GM23248 (cell line): ENCODE results near the gene ALDH1L1. TPM values are rescaled to one million over a fixed set of nuclear protein-coding genes. Genes with fewer than 3 reads are reported as not detected.

ENCODE experiments used
- DNase-seq: peaks from one replicate; pipeline ENCODE4 v3.0.0-alpha.2; 2015
- H2AFZ ChIP-seq: fragments of 200-600 bp; sonication (generic); 2 replicates; pipeline ENCODE4 v1.6.1; 2016; ENCODE audit warnings: antibody characterized with exemption
- H3F3A ChIP-seq: fragments of 200-600 bp; sonication (generic); 2 replicates; pipeline ENCODE4 v1.6.1; 2016; ENCODE audit warnings: mild to moderate bottlenecking, antibody characterized with exemption, mixed run types; ENCODE audit not compliant: insufficient read depth
- H3K27ac ChIP-seq: fragments of 200-600 bp; sonication (generic); 2 replicates; pipeline ENCODE4 v1.5.1; 2016; ENCODE audit warnings: mild to moderate bottlenecking
- H3K27me3 ChIP-seq: fragments of 200-600 bp; sonication (generic); replicated peaks from 2 replicates; pipeline ENCODE4 v1.6.1; 2016; ENCODE audit warnings: mild to moderate bottlenecking; ENCODE audit not compliant: insufficient read depth
- H3K36me3 ChIP-seq: fragments of 200-600 bp; sonication (generic); 2 replicates; pipeline ENCODE4 v1.6.1; 2016; ENCODE audit warnings: low read depth, mild to moderate bottlenecking
- H3K4me1 ChIP-seq: fragments of 200-600 bp; sonication (generic); 2 replicates; pipeline ENCODE4 v1.6.1; 2016; ENCODE audit warnings: mild to moderate bottlenecking; ENCODE audit not compliant: insufficient read depth
- H3K4me2 ChIP-seq: fragments of 200-600 bp; sonication (generic); one replicate; pipeline ENCODE4 v1.6.1; 2016; ENCODE audit warnings: mild to moderate bottlenecking; ENCODE audit not compliant: unreplicated experiment
- H3K4me3 ChIP-seq: fragments of 200-600 bp; sonication (generic); 2 replicates; pipeline ENCODE4 v1.5.1; 2016; ENCODE audit warnings: mild to moderate bottlenecking
- H3K79me2 ChIP-seq: fragments of 200-600 bp; sonication (generic); 2 replicates; pipeline ENCODE4 v1.6.1; 2016; ENCODE audit warnings: mild to moderate bottlenecking; ENCODE audit not compliant: insufficient read depth
- H3K9ac ChIP-seq: fragments of 200-600 bp; sonication (generic); 2 replicates; pipeline ENCODE4 v1.6.1; 2016; ENCODE audit warnings: mild to moderate bottlenecking
- H3K9me2 ChIP-seq: fragments of 200-600 bp; sonication (generic); 2 replicates; pipeline ENCODE4 v1.6.1; 2016; ENCODE audit warnings: mixed run types, mild to moderate bottlenecking, moderate library complexity; ENCODE audit not compliant: insufficient read depth
- H3K9me3 ChIP-seq: fragments of 200-600 bp; sonication (generic); one replicate; pipeline ENCODE4 v1.6.1; 2017; ENCODE audit warnings: low read depth
- H4K20me1 ChIP-seq: fragments of 200-600 bp; sonication (generic); 2 replicates; pipeline ENCODE4 v1.6.0; 2016; ENCODE audit not compliant: insufficient read depth
- EZH2 ChIP-seq: fragments of 200-600 bp; sonication (generic); IDR thresholded peaks from 2 replicates; pipeline ENCODE4 v1.6.1; 2018; ENCODE audit warnings: antibody characterized with exemption, mild to moderate bottlenecking; ENCODE audit not compliant: insufficient read depth, poor library complexity, severe bottlenecking
- EZH2phosphoT487 ChIP-seq: fragments of 200-600 bp; sonication (generic); IDR thresholded peaks from 2 replicates; pipeline ENCODE4 v1.6.1; 2018; ENCODE audit warnings: antibody characterized with exemption, moderate library complexity, mild to moderate bottlenecking, low read depth; ENCODE audit not compliant: insufficient read depth
- WGBS, 2 experiments: methylation state at CpG; one replicate each; pipeline ENCODE4 v1.1.6; 2015 to 2017; ENCODE audit warnings: low lambda C conversion rate in 2 of 2, low coverage in 1 of 2; ENCODE audit errors: missing lambda C conversion rate in 2 of 2; 5-methylcytosine and 5-hydroxymethylcytosine counted together
- in situ Hi-C: fragments of 300-500 bp; cut with MboI; formaldehyde crosslinking; loops from 2 replicates; pipeline ENCODE4 v1.15.0; 2020
- polyA plus RNA-seq: library from polyadenylated mRNA; unstranded; fragments of >200 nt; fragmentation: Nextera tagmentation; extraction: Ambion mirVana; gene quantifications from 2 replicates; pipeline ENCODE4 v1.2.1, GENCODE V29; 2016
- total RNA-seq: library from RNA; depleted of rRNA; stranded (reverse); fragments of >200 nt; shearing (Covaris generic); gene quantifications from 2 replicates; pipeline ENCODE4 v1.2.3, GENCODE V29; 2014

ALDH1L1 gene
- total and polyA plus RNA-seq, 2 experiments from 2014 or later = not detected

GRCh38 chr3:126167566-126167965 is 12.8 kb downstream of the ALDH1L1 start:
- Histone ChIP-seq H3K9me3 (no peaks in the 10 kb centered on the region), H3K27ac (no peak overlapping the region), H3K9ac (no peak overlapping the region), H3F3A (no peaks in the 10 kb centered on the region), H3K4me2 (no peak overlapping the region), H2AFZ (no peak overlapping the region), H3K4me3 (no peak overlapping the region), H3K4me1 (no peaks in the 10 kb centered on the region), H3K36me3 (no peaks in the 10 kb centered on the region), H3K27me3 (peaks cover 64% of the 10 kb centered on the region), H4K20me1 (no peaks in the 10 kb centered on the region), H3K79me2 (no peaks in the 10 kb centered on the region), H3K9me2 (no peaks in the 10 kb centered on the region)
- in situ Hi-C loops = no loop called here
- 59 to 66% methylated on average over 4 of the region's 4 CpGs for WGBS, 2 experiments
- TF ChIP-seq EZH2 = no peak
- TF ChIP-seq EZH2phosphoT487 = no peak
- no peak for DNase-seq

GRCh38 chr3:126166009-126166408 is 14.4 kb downstream of the ALDH1L1 start:
- in situ Hi-C loops = no loop called here
- Histone ChIP-seq H3K79me2 (no peaks in the 10 kb centered on the region), H3K9me3 (no peaks in the 10 kb centered on the region), H3K9me2 (no peaks in the 10 kb centered on the region), H4K20me1 (no peaks in the 10 kb centered on the region), H3K4me2 (no peak overlapping the region), H3K9ac (no peak overlapping the region), H3F3A (no peaks in the 10 kb centered on the region), H3K27me3 (peaks cover 68% of the 10 kb centered on the region), H3K27ac (no peak overlapping the region), H3K4me3 (no peak overlapping the region), H3K36me3 (no peaks in the 10 kb centered on the region), H2AFZ (no peak overlapping the region), H3K4me1 (no peaks in the 10 kb centered on the region)
- no peak for TF ChIP-seq EZH2phosphoT487
- WGBS, 2 experiments = 59 to 62% methylated on average over 6 of the region's 6 CpGs
- DNase-seq = no peak

GRCh38 chr3:126161309-126161708 is 19.1 kb downstream of the ALDH1L1 start:
- in situ Hi-C loops = no loop called here
- no peaks in the 10 kb centered on the region for H3K9me3 ChIP-seq
- H3K27me3 ChIP-seq = peaks cover 31% of the 10 kb centered on the region
- no peak overlapping the region for H3K4me3 ChIP-seq
- no peak overlapping the region for H3K27ac ChIP-seq
- H3K36me3 ChIP-seq = no peaks in the 10 kb centered on the region
- no peaks in the 10 kb centered on the region for H4K20me1 ChIP-seq
- WGBS, 2 experiments = 50 to 59% methylated on average over 5 of the region's 5 CpGs
- no peaks in the 10 kb centered on the region for H3K79me2 ChIP-seq
- no peaks in the 10 kb centered on the region for H3F3A ChIP-seq
- DNase-seq = no peak
- H3K4me1 ChIP-seq = no peaks in the 10 kb centered on the region
- no peak overlapping the region for H2AFZ ChIP-seq
- TF ChIP-seq EZH2 = no peak
- no peak for TF ChIP-seq EZH2phosphoT487
- no peaks in the 10 kb centered on the region for H3K9me2 ChIP-seq
- H3K4me2 ChIP-seq = no peak overlapping the region
- H3K9ac ChIP-seq = no peak overlapping the region

DNA sequence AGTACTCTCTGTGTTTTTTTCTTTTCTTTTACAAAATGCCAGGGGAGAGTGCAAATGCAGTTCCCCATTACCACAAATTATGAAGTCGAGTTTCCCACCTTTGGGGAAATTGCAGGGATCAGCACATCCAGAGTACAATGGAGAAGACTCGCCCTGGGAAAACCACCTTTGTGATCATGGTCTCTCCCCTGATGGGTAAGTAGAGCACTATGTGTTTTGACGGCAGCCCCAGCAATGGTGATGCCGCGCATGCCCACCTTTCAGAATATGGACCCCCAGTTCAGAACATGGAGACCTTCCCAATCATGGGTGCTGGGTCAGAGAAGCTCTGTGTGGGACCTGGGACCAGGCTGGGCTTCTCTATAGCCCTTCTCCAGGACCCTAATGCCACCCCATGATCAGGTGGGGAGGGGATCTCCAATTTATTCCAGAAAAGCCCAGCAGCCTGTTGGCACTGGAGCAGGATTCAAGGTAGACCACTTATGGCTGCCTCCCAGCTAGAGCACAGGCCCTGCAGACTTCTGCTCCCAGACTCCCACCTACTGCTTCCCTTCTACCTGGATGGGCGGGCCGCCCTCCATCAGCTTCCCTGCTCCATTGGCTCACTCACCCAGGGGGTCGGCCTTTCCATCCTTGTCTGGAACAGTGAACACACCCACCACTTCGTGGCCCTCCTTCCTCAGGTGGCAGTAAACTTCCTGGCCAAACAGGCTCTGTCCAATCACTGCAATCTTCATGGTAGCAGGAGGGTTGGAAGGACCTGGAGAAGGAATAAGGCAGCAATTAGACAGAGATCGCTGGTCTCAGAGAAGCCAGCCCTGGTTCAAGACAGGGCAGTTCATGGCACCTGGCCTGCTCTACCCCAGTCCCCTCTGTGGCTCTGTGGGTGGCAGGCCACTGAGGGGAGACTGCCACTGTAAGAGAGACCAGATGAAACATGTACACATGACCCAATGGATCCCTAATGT is 19.9 kb downstream of the ALDH1L1 start:
- Histone ChIP-seq H3K27me3 (peaks cover 24% of the 10 kb centered on the region), H3F3A (no peaks in the 10 kb centered on the region), H3K9me3 (no peaks in the 10 kb centered on the region), H3K79me2 (no peaks in the 10 kb centered on the region), H2AFZ (no peak overlapping the region), H3K4me3 (no peak overlapping the region), H3K4me1 (no peaks in the 10 kb centered on the region), H3K4me2 (no peak overlapping the region), H3K36me3 (no peaks in the 10 kb centered on the region), H3K27ac (no peak overlapping the region), H4K20me1 (no peaks in the 10 kb centered on the region), H3K9ac (no peak overlapping the region), H3K9me2 (no peaks in the 10 kb centered on the region)
- in situ Hi-C loops = no loop called here
- DNase-seq = no peak
- WGBS, 2 experiments = 61 to 66% methylated on average over 10 of the region's 10 CpGs
- no peak for TF ChIP-seq EZH2phosphoT487
- TF ChIP-seq EZH2 = no peak
